ACC112 (cell line): Measurements from ENCODE around the gene SYN1.

ENCODE experiments used
- H2AFZ ChIP-seq: fragments of 200-600 bp; sonication (generic); one replicate; pipeline ENCODE4 v1.6.0; 2017; ENCODE audit warnings: antibody characterized with exemption, low read length; ENCODE audit not compliant: unreplicated experiment
- H3K27ac ChIP-seq: fragments of 200-600 bp; sonication (generic); 2 replicates; pipeline ENCODE4 v1.5.1; 2014; ENCODE audit warnings: low read depth, mild to moderate bottlenecking, antibody characterized with exemption, low read length, moderate library complexity
- H3K27me3 ChIP-seq: fragments of 200-600 bp; sonication (generic); 2 replicates; pipeline ENCODE4 v1.6.1; 2014; ENCODE audit warnings: mild to moderate bottlenecking, antibody characterized with exemption, low read length, moderate library complexity, mixed read lengths; ENCODE audit not compliant: insufficient read depth
- H3K36me3 ChIP-seq: fragments of 200-600 bp; sonication (generic); 2 replicates; pipeline ENCODE4 v1.6.1; 2016; ENCODE audit warnings: mild to moderate bottlenecking, antibody characterized with exemption, low read length, moderate library complexity, mixed read lengths; ENCODE audit not compliant: insufficient read depth
- H3K4me1 ChIP-seq: fragments of 200-600 bp; sonication (generic); one replicate; pipeline ENCODE4 v1.6.1; 2016; ENCODE audit warnings: low read length, mixed read lengths; ENCODE audit not compliant: insufficient read depth, unreplicated experiment, control insufficient read depth
- H3K4me3 ChIP-seq: fragments of 200-600 bp; sonication (generic); 2 replicates; pipeline ENCODE4 v1.5.1; 2014; ENCODE audit warnings: mild to moderate bottlenecking, low read depth, low read length
- H3K79me2 ChIP-seq: fragments of 200-600 bp; sonication (generic); one replicate; pipeline ENCODE4 v1.6.0; 2016; ENCODE audit warnings: low read length; ENCODE audit not compliant: control insufficient read depth, unreplicated experiment, insufficient read depth

Gene SYN1

DNA sequence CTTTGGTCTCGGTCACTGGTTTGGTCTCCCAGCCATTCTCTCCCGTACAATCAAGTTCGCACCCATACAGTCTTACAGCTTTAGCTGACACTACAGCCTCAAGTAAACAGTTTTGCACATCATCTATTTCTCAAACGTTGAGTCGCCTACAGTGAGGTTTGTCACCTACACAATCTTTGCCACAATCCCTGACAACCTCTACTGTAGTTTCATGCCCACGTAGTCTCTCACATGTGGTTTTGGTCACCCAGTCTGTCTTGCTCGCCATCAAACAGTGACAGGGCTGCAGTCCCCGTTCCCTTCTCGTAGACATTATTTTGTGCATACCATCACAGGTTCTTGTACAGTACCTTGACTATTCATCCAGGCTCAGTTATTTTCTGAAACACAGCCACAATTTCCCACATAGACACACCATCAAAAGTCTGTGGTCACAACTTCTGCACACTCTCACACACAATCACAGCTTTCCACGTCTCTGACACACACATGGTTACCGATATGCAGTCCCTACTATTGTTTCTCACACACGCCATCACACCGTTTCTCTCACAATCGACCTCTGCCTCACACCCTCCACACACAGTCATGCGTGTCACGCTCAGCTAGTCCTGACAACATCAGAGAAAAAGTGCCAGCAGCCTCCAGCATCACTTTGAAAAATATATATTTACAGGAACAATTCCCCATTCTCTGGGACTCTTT, 15.4 kb upstream of the SYN1 start:
- Histone ChIP-seq H3K4me1 (no peaks in the 10 kb centered on the region), H3K4me3 (no peak overlapping the region), H3K27ac (no peak overlapping the region), H3K36me3 (peaks cover 6% of the 10 kb centered on the region), H3K79me2 (no peaks in the 10 kb centered on the region), H2AFZ (no peak overlapping the region), H3K27me3 (no peaks in the 10 kb centered on the region)

DNA sequence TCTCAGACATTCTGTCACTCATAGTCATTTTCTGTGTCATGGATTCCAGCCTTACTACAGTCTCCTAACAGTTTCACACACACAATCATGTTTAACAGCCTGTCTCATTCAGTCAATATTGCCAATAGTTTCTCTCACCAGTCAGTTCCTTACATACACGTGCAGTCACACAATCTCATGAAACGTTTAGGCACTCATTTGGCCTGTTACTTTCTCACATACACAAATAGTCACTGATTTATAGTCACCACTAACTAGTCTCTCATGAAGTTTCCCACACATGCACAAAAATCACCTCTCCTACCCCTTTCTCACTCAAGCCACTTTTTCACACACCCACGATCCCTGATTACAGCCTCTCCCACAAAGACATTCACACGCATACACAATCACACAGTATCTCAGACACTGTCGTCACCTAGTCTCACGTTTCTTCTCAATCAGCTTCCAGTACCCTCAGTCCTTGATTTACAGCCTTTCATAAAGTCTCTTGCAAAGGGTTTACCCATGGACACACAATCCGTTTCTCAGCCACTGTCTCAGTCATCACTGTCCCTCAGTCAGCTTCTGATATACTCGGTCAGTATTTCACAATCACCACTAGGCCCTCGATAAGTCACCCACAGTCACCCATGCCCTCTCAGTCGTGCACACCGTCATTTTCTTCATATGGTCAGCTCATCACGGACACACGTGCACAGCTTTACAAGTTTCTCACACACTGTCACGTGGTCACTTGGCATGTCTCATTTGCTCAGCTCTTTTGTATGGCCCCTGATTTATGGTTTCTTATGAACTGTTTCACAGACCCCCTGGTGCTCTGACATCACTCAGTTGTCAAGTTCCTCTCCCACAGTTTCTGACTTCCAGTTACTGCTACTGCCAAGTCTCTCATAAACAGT, 14.3 kb upstream of the SYN1 start:
- no peak overlapping the region for H2AFZ ChIP-seq
- no peaks in the 10 kb centered on the region for H3K27me3 ChIP-seq
- H3K27ac ChIP-seq = no peak overlapping the region
- no peaks in the 10 kb centered on the region for H3K4me1 ChIP-seq
- no peak overlapping the region for H3K4me3 ChIP-seq
- no peaks in the 10 kb centered on the region for H3K79me2 ChIP-seq
- no peaks in the 10 kb centered on the region for H3K36me3 ChIP-seq

- no peaks in the 10 kb centered on the region for H3K79me2 ChIP-seq
- H3K36me3 ChIP-seq = no peaks in the 10 kb centered on the region
- H3K4me1 ChIP-seq = no peaks in the 10 kb centered on the region
- no peak overlapping the region for H3K27ac ChIP-seq
- no peak overlapping the region for H3K4me3 ChIP-seq
- no peak overlapping the region for H2AFZ ChIP-seq
- no peaks in the 10 kb centered on the region for H3K27me3 ChIP-seq
Observed at GRCh38 chrX:47632666-47633065, 13.0 kb upstream of the SYN1 start.

GRCh38 chrX:47631676-47632075, 12.0 kb upstream of the SYN1 start:
- H3K4me1 ChIP-seq = no peaks in the 10 kb centered on the region
- H3K36me3 ChIP-seq = no peaks in the 10 kb centered on the region
- no peaks in the 10 kb centered on the region for H3K27me3 ChIP-seq
- H2AFZ ChIP-seq = no peak overlapping the region
- no peak overlapping the region for H3K4me3 ChIP-seq
- no peaks in the 10 kb centered on the region for H3K79me2 ChIP-seq
- H3K27ac ChIP-seq = no peak overlapping the region

GRCh38 chrX:47629419-47630200, 10.0 kb upstream of the SYN1 start, which contains the start of gene CFP:
Gene CFP, minus strand, starts transcription at chrX:47629930. Its CDS starts 86 bp downstream, at chrX:47629844.
- H3K27me3 ChIP-seq = no peaks in the 10 kb centered on the region
- H3K4me3 ChIP-seq = no peak within 1 kb of the TSS
- H2AFZ ChIP-seq = no peak within 1 kb of the TSS
- no peak within 1 kb of the TSS for H3K27ac ChIP-seq
- no peaks in the 10 kb centered on the region for H3K4me1 ChIP-seq
- H3K79me2 ChIP-seq = no peaks in the 10 kb centered on the region
- no peaks in the 10 kb centered on the region for H3K36me3 ChIP-seq

GRCh38 chrX:47628982-47629381, 9.3 kb upstream of the SYN1 start:
- Histone ChIP-seq H3K4me1 (no peaks in the 10 kb centered on the region), H3K79me2 (no peaks in the 10 kb centered on the region), H2AFZ (no peak overlapping the region), H3K27ac (no peak overlapping the region), H3K27me3 (no peaks in the 10 kb centered on the region), H3K4me3 (no peak overlapping the region), H3K36me3 (no peaks in the 10 kb centered on the region)

- H3K4me3 ChIP-seq = no peak overlapping the region
- H3K36me3 ChIP-seq = no peaks in the 10 kb centered on the region
- no peaks in the 10 kb centered on the region for H3K79me2 ChIP-seq
- no peaks in the 10 kb centered on the region for H3K4me1 ChIP-seq
- no peaks in the 10 kb centered on the region for H3K27me3 ChIP-seq
- H2AFZ ChIP-seq = no peak overlapping the region
- no peak overlapping the region for H3K27ac ChIP-seq
Observed at GRCh38 chrX:47625365-47625764, 5.7 kb upstream of the SYN1 start.

DNA sequence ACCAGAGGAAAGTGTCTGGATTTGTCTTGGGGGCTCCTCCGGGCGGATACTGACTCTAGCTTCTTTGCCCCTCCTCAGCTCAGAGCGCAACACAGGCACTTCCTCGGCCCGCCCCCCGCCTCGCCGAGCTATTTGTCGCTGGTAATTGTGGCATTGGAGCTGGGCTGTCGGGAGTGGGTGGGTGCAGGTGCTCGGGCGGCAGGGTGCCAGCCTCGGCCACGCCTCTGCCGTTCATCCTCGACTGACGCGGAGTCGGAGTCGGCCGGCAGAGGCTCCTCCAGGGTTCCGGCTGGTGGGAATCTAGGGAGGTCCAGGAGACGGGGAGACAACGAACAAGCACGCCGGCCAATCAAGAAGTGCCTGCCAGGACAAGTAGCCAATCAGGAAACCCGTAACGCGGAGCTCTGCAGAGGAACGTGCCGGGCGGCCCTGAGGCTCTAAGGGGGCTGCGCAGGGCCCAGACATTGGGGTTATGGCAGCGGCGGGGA, 3.9 kb upstream of the SYN1 start:
- no peaks in the 10 kb centered on the region for H3K36me3 ChIP-seq
- H3K79me2 ChIP-seq = no peaks in the 10 kb centered on the region
- peak overlapping the region; percentile 7 for H3K4me3 ChIP-seq
- no peak overlapping the region for H2AFZ ChIP-seq
- no peaks in the 10 kb centered on the region for H3K27me3 ChIP-seq
- no peaks in the 10 kb centered on the region for H3K4me1 ChIP-seq
- no peak overlapping the region for H3K27ac ChIP-seq

GRCh38 chrX:47621851-47622250, 2.2 kb upstream of the SYN1 start:
- H3K4me3 ChIP-seq = no peak overlapping the region

GRCh38 chrX:47620303-47620685, 637 bp upstream of the SYN1 start:
- Histone ChIP-seq H3K79me2 (no peaks in the 10 kb centered on the region), H3K4me1 (no peaks in the 10 kb centered on the region), H2AFZ (no peak overlapping the region), H3K4me3 (no peak overlapping the region), H3K36me3 (no peaks in the 10 kb centered on the region), H3K27me3 (no peaks in the 10 kb centered on the region), H3K27ac (no peak overlapping the region)

More at GRCh38 chrX:47621851-47622250, 2.2 kb upstream of the SYN1 start:
- Histone ChIP-seq H3K27ac (no peak overlapping the region), H3K27me3 (no peaks in the 10 kb centered on the region), H3K4me1 (no peaks in the 10 kb centered on the region), H2AFZ (no peak overlapping the region), H3K36me3 (no peaks in the 10 kb centered on the region), H3K79me2 (no peaks in the 10 kb centered on the region)
